Measurements from ENCODE around the gene NFIA.

NFIA gene

GRCh38 chr1:61290525-61290924 lies 208.2 kb downstream of the NFIA start:
- no peak for TF ChIP-seq CTCF (IDR thresholded peaks at IDR 0.05; ENCODE audit: extremely low read depth, missing control alignments)
- no peak for DNase-seq (ENCODE audit: low spot score)

- no peak for TF ChIP-seq CTCF (IDR thresholded peaks at IDR 0.05; ENCODE audit: extremely low read depth, missing control alignments)
- no peak for DNase-seq (ENCODE audit: low spot score)
These were observed 210.8 kb downstream of the NFIA start for GRCh38 chr1:61293197-61293596.

GRCh38 chr1:61293986-61294504 lies 211.7 kb downstream of the NFIA start:
- no peak for DNase-seq (ENCODE audit: low spot score)
- TF ChIP-seq CTCF (IDR thresholded peaks at IDR 0.05; ENCODE audit: extremely low read depth, missing control alignments), result no peak

GRCh38 chr1:61294930-61295329 lies 212.6 kb downstream of the NFIA start:
- TF ChIP-seq CTCF (IDR thresholded peaks at IDR 0.05; ENCODE audit: extremely low read depth, missing control alignments), result no peak

GRCh38 chr1:61295818-61296537 lies 213.6 kb downstream of the NFIA start:
- DNase-seq (ENCODE audit: low spot score), result no peak
- no peak for TF ChIP-seq CTCF (IDR thresholded peaks at IDR 0.05; ENCODE audit: extremely low read depth, missing control alignments)

More at GRCh38 chr1:61294930-61295329, 212.6 kb downstream of the NFIA start:
- DNase-seq (ENCODE audit: low spot score), result no peak

GRCh38 chr1:61297887-61298286 lies 215.5 kb downstream of the NFIA start:
- TF ChIP-seq CTCF (IDR thresholded peaks at IDR 0.05; ENCODE audit: extremely low read depth, missing control alignments), result no peak
- DNase-seq (ENCODE audit: low spot score), result no peak

- TF ChIP-seq CTCF (IDR thresholded peaks at IDR 0.05; ENCODE audit: extremely low read depth, missing control alignments), result no peak
- DNase-seq (ENCODE audit: low spot score), result no peak
These were observed 217.1 kb downstream of the NFIA start for GRCh38 chr1:61299463-61299862.
